Measurements from ENCODE around the gene TRERF1.
A peak's percentile ranks its signal among the peaks of the same experiment; 100 is the strongest.

Gene TRERF1

DNA sequence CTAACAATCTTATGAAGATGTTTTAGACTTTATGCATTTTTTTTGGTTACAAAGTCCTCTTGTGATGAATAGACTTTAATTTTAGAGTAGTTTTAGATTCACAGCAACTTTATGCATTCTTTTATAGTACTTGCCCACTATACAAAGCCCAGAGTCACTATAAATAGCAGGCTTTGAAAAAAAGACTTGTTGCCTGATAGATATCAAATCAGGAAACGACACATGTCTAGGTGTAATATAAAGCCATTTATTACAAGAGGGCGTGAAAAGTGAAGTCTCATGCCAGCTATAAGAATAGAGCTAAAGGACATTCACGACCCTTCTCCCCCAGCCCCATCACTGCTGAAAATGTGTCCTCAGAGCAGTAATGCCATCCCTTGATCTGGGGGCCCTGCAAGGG, 156.0 kb downstream of the TRERF1 start:
- peaks cover 62% of the 10 kb centered on the region for H3K36me3 Mint-ChIP-seq
- H3K27ac Mint-ChIP-seq: peak overlapping the region; percentile 95
- no peak for DNase-seq (ENCODE audit: low spot score in 2 of 2)
- no peak overlapping the region for H3K4me3 Mint-ChIP-seq
- H3K9me3 Mint-ChIP-seq: no peaks in the 10 kb centered on the region
- H3K4me1 Mint-ChIP-seq: peaks cover 65% of the 10 kb centered on the region
- ATAC-seq: no peak

DNA sequence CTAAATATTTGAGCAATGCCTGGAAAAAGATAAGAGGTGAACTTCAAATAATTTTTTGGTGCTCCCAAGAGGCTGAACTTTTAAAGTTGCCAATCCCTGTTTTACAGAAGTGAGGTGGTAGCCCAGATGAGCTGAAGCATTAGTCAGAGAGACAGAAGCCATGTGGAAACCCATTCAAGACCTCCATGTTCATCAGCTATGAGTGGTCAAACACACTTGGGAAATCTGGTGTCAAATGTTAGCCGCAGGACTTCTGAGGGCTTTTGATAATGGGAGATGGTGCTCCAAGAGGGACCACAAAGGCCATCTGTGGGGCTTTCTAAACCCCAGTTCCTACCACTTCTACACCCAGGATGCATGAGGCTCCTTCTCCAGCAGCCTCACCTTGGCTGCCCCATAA, 156.5 kb downstream of the TRERF1 start:
- H3K9me3 Mint-ChIP-seq: no peaks in the 10 kb centered on the region
- H3K4me1 Mint-ChIP-seq: peaks cover 66% of the 10 kb centered on the region
- H3K27ac Mint-ChIP-seq: peak overlapping the region; percentile 95
- DNase-seq (ENCODE audit: low spot score in 2 of 2): no peak
- peaks cover 67% of the 10 kb centered on the region for H3K36me3 Mint-ChIP-seq
- H3K4me3 Mint-ChIP-seq: peak overlapping the region; percentile 60
- no peak for ATAC-seq

DNA sequence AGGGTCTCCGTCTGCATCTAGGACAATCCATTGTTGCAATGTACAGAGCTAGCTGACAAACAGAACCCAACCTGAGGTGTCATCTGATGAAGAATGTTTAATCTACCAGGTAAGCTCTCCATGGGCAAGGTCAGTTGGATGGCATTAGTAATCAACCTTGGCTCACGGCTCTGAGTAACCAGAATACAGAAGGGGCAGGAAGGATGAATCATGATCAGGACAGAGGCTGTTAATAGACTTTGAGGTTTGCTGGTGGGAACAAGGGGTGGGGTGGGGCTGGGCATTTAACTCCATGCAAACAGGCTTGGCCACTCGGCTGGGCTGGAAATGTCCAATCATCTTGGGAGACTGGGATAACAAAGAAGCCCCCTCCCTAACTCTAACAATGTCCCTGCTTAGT, 157.0 kb downstream of the TRERF1 start:
- ATAC-seq (peak; percentile 77), DNase-seq (ENCODE audit: low spot score in 2 of 2) (no peak)
- Mint-ChIP-seq H3K9me3 (no peaks in the 10 kb centered on the region), H3K4me3 (peak overlapping the region; percentile 60), H3K36me3 (peaks cover 68% of the 10 kb centered on the region), H3K4me1 (peaks cover 68% of the 10 kb centered on the region), H3K27ac (peak overlapping the region; percentile 95)

DNA sequence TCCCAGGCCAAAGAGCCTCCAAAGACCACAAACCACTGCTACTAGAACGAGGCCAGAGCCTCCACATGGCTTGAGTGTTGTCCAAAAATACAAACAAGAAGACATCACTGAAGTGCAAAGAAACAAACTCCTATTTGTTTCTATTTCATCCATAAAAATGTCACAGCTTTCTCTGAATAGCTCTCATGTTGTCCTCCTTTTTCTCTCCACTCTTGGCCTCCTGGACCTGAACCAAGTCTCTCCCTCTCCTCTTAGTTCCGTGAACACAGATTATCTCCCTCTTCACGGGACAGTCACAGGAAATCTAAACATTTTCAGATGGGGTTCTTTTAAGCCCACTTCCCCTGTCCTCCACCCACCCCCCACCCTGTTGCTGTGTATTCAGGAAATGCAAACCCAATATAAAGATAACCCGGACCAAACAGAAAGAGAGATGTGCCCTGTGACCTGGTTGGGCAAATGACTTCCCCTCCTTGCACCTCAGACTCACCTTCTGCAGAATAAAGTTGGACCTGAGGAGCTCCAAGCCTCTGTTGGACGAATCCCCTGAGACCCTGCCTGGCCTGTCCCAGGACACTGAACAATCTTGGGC, 158.2 kb downstream of the TRERF1 start:
- Mint-ChIP-seq H3K4me1 (peaks cover 74% of the 10 kb centered on the region), H3K36me3 (peaks cover 66% of the 10 kb centered on the region), H3K4me3 (peak overlapping the region; percentile 60), H3K27ac (peak overlapping the region; percentile 95), H3K9me3 (no peaks in the 10 kb centered on the region)
- DNase-seq (ENCODE audit: low spot score in 2 of 2) (no peak), ATAC-seq (no peak)

DNA sequence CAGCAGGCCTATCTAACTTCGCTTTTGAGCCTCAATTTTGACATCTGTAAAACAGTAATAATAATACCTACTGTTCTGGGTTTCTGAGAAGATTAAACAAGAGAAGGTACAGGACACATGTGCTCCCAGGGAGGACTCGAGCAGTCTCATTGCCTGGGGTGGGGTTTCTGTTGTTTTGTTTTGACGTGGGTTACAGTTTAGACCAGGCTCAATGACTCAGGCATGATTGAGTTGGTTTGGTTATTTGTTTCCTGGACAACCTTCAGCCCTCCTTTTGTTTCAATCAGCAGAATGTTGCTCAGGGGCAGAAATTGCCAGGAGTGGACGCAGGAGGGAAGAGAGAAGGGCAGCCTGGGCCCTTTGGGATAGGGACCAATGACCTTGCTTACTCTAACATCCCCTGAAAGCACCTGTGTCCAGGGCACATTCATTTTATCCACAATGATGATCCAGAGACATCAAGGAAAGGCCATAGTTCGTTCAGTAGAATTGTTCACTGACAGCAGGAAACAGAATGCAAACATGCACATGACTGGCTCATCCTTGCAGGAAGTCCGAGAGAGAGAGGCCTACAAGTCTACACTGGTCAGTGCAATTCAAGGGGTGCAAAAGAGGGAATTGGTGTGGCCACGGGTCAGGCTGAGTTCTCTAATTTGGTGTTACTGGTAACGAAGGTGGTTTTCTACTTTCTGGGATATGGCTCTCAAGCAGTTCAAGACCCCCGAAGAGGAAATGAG, 159.6 kb downstream of the TRERF1 start:
- peak; percentile 97 for ATAC-seq
- H3K27ac Mint-ChIP-seq: peak overlapping the region; percentile 95
- peak overlapping the region; percentile 60 for H3K4me3 Mint-ChIP-seq
- peaks cover 84% of the 10 kb centered on the region for H3K4me1 Mint-ChIP-seq
- peak in 1 of 2 donors; percentile 73 for DNase-seq (ENCODE audit: low spot score in 2 of 2)
- peaks cover 65% of the 10 kb centered on the region for H3K36me3 Mint-ChIP-seq
- no peaks in the 10 kb centered on the region for H3K9me3 Mint-ChIP-seq

DNA sequence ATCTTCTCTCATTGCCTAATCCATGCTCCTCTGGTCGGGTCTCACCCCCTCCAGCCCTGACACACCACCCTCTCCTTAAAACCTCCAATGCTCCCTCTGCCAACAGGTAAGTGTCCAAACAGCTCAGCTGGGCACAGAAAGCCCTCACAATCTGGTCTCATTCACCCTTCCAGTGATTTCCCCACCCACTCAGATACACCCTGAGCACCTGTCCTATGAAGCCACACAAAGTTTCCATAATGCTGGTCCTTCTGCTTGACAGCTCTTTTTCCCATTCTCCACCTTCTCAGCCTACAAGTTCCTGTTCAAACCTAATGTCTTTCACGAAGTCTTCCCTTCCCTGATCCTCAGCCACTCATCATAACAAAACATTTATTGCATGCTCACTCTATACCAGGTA, 164.0 kb downstream of the TRERF1 start:
- no peaks in the 10 kb centered on the region for H3K9me3 Mint-ChIP-seq
- H3K27ac Mint-ChIP-seq: peak overlapping the region; percentile 79
- DNase-seq (ENCODE audit: low spot score in 2 of 2) (no peak), ATAC-seq (no peak)
- peaks cover 46% of the 10 kb centered on the region for H3K36me3 Mint-ChIP-seq
- H3K4me3 Mint-ChIP-seq: no peak overlapping the region
- H3K4me1 Mint-ChIP-seq: peaks cover 40% of the 10 kb centered on the region

DNA sequence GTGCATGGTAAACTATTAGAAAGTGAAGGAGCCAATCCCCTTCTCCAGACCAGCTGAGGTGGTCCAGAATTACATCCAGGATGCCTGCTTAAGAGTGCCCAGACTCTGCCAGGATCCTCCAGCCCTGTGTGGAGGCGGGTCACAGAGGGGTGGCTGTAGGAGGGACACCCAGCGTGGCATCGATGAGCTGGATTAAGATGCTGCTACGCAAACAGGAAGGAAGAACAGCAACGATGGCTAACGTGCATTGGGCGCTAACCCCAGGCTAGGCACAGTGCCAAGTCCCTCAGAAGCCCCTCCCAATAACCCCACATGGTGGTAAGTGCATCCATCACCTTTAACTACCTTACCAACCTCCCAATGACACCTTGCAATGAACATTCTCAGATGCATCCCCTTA, 170.2 kb downstream of the TRERF1 start:
- Mint-ChIP-seq H3K27ac (peak overlapping the region; percentile 94), H3K36me3 (peaks cover 20% of the 10 kb centered on the region), H3K4me3 (peak overlapping the region; percentile 60), H3K9me3 (no peaks in the 10 kb centered on the region), H3K4me1 (peaks cover 57% of the 10 kb centered on the region)
- no peak for DNase-seq (ENCODE audit: low spot score in 2 of 2)
- ATAC-seq: peak; percentile 67

DNA sequence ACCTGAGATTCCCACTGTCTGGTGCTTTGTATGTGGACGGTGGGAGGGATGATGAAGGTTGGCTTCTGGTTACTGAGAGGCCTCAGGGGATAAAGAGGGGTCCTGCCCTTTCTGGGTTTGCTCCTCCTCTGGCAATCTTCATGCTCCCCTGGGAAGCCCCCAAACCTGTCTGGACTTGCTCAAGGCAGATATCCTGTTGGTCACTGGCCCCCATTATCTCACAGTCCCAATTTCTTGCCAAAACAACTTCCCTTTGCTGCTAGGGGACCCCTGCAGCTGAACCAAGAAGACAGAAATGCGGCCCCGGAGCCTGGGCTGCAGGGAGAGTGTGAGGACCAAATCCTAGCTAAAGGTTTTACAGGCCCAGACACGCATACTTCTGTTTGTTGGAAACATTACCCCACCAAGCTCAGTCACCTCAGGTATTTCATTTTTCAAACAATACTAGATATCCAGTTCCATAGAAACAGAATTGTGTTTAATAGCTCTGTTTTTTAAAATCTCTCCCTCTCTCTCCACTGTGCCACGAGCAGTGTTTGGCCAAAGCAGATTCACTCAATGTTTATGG, 170.7 kb downstream of the TRERF1 start:
- H3K4me3 Mint-ChIP-seq: peak overlapping the region; percentile 60
- peaks cover 57% of the 10 kb centered on the region for H3K4me1 Mint-ChIP-seq
- H3K27ac Mint-ChIP-seq: peak overlapping the region; percentile 94
- H3K9me3 Mint-ChIP-seq: no peaks in the 10 kb centered on the region
- DNase-seq (ENCODE audit: low spot score in 2 of 2) (no peak), ATAC-seq (no peak)
- H3K36me3 Mint-ChIP-seq: peaks cover 21% of the 10 kb centered on the region

DNA sequence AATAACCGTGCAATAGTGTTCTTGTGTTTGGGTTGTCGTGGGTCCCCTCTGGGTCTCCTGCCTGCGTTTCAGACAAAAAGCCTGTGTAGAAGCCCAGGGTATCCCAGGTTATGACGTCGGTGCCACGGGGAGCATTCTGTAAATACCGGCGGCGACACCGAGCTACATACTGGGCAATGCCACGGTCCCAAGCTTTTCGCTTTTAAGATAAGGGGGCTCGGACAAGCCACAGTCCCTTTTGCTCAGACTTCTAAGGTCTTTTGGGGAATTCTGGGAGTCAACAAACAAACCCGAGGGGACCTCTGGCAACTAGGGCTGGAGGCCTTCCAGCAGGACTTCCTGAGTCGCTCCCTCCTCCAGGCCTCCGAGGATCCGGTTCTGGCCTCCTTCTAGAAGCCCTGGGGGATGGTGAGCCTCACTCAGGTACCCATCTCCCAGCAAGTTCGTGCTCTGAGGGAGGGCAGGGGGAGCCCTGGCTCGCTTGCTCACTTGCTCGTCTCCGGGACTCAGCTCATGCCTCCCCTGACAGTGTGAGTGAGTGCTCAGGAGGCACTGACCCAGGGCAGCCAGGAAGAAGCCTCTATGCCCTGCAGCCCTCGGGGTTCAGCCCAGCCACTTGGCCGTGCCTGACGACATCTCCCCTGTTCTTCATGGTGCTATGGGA, 171.6 kb downstream of the TRERF1 start:
- H3K36me3 Mint-ChIP-seq: peaks cover 21% of the 10 kb centered on the region
- H3K4me1 Mint-ChIP-seq: peaks cover 57% of the 10 kb centered on the region
- ATAC-seq: no peak

DNA sequence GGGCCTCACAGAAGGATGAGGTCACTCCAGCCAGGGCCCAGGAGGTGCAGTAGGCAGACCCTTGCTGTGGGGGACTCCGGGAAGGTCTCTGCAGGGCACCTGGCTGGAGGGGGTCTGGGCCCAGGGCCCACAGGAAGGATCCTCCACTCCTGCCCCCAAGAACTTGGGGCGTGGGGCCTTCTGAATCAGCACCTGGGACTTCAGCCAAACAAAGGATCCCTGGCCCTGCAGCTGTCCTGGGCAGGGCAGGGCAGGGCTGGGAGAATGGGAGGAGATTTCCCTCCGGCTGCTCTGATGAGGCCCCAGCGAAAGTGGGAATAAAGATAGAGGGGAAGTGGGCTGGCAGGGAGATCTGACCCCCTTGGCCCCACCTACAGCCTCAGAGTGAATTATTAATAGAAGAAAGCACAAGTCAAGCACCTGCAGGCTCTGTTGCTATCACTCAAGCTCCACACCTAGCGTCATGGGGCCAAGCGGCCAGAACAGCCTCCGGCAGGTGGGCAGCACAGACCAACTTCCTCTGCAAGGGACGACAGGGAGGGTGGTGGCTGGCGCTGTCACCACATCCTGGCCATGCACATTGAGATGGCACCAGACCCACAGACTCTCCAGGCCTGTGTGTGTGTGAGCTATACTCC, 172.5 kb downstream of the TRERF1 start:
- peak overlapping the region; percentile 55 for H3K4me3 Mint-ChIP-seq

More for the DNA sequence above, 171.6 kb downstream of the TRERF1 start:
- H3K4me3 Mint-ChIP-seq: peak overlapping the region; percentile 55
- DNase-seq (ENCODE audit: low spot score in 2 of 2): no peak
- peak overlapping the region; percentile 94 for H3K27ac Mint-ChIP-seq
- no peaks in the 10 kb centered on the region for H3K9me3 Mint-ChIP-seq

DNA sequence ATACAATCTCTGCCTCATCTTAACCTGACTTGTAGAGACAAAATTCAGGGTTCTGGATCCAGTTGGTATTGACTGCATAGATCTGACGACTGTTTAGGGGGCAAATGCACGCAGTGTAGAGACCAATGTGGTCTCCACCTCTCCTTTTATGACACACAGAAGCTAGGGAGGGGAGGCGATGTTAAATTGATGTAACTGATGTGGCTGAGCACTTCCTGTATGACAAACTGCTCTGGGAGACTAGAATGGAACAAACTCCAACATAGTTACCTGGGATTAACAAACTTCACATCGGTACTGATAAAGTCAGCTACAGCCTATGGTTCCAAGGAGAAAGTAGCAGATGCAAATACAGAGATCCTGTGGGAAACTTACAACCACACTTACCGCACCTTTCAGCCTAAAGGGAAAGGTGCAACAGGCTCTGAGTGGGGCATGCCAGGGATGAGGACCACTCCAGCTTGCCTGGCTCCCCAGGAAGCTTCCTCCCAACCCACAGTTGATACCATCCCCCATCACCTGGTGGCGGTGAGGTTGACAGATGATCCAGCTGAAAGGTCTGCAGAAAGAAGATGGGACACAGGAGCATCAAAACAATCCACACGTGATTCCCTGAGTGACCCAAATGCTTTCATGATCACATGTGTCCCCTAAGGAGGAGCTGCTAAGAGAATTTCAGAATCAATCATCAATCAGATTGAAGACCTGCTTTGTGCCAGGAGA, 173.4 kb downstream of the TRERF1 start:
- no peaks in the 10 kb centered on the region for H3K9me3 Mint-ChIP-seq
- peak overlapping the region; percentile 55 for H3K4me3 Mint-ChIP-seq
- H3K36me3 Mint-ChIP-seq: peaks cover 21% of the 10 kb centered on the region
- ATAC-seq (peak; percentile 83), DNase-seq (ENCODE audit: low spot score in 2 of 2) (no peak)
- peak overlapping the region; percentile 94 for H3K27ac Mint-ChIP-seq
- peaks cover 57% of the 10 kb centered on the region for H3K4me1 Mint-ChIP-seq

More for the DNA sequence above, 172.5 kb downstream of the TRERF1 start:
- ATAC-seq: peak; percentile 87
- H3K36me3 Mint-ChIP-seq: peaks cover 21% of the 10 kb centered on the region
- DNase-seq (ENCODE audit: low spot score in 2 of 2): no peak
- no peaks in the 10 kb centered on the region for H3K9me3 Mint-ChIP-seq
- peaks cover 57% of the 10 kb centered on the region for H3K4me1 Mint-ChIP-seq
- peak overlapping the region; percentile 94 for H3K27ac Mint-ChIP-seq

DNA sequence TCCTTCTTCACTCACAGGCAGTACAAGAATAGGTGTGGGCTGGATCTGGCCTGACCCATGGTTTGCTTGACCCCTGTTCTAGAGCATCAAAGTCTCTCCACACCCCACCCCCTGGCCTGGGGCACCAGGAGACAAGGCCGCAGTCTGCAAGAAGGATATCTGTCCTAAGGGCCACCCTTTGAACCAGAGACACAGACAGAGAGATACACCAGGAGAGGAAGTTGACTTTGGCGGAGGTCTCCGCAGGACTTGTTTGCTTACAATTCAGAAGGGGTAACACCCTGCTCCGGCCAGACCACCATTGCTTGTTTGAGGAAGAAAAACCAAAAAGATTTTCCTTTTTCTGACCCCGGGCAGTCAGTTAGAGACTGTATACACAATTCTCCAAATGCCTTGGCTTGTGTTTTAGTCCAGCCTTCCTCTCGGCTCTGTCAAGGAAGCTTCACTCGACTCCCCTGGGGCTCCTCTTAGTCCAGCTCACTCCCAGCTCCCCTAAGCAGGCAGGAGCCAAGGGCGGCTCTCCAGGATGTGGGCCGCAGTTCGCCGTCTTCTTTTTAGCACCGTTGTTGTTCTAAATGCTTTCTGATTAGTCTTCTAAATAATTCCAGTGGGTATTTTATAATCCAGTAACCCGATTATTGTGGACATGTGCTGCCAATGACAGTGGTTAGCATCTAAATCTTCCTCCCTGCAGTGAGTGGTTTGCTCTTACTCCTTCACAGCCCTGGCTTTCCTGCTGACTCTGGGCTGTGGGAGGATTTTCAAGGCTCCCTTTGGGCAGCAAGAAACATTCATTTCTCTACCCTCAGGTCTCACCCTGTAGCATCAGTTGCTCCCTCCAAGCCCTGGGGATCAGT, 175.5 kb downstream of the TRERF1 start:
- Mint-ChIP-seq H3K4me1 (peaks cover 49% of the 10 kb centered on the region), H3K4me3 (no peak overlapping the region), H3K9me3 (no peaks in the 10 kb centered on the region), H3K27ac (peak overlapping the region; percentile 94), H3K36me3 (peaks cover 18% of the 10 kb centered on the region)
- no peak for DNase-seq (ENCODE audit: low spot score in 2 of 2)
- ATAC-seq: no peak

DNA sequence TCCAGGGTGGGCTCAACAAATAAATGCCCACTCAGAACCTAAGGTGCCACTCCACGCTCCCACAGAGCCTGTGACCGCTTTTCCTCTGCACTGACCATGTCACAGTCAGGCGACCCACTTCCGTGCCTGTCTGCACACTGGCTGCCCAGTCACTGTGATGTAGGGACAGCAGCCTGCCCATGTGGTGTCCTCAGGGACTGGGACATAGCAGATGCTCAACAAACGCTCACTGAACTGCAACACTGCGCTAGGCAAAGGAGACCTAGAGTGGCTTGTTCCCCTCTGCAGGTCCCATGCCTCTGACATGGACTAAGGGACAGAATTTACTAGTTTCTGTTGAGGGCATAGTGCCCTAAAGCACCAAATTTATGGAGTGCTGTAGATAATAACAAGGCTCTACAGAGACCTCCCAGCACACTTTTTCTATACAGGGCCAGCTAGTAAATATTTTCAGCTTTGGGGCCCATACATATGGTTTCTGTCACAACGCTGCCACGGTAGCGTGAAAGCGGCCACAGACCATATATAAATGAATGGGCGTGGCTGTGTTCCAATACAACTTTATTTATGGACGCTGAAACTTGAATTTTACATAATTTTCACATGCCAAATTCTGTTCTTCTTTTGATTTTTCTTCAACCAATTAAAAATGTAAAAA, 176.2 kb downstream of the TRERF1 start:
- H3K4me3 Mint-ChIP-seq: no peak overlapping the region
- ATAC-seq: no peak
- H3K27ac Mint-ChIP-seq: peak overlapping the region; percentile 94

More for the DNA sequence above, 176.2 kb downstream of the TRERF1 start:
- no peaks in the 10 kb centered on the region for H3K9me3 Mint-ChIP-seq
- peaks cover 42% of the 10 kb centered on the region for H3K4me1 Mint-ChIP-seq
- no peak for DNase-seq (ENCODE audit: low spot score in 2 of 2)
- H3K36me3 Mint-ChIP-seq: peaks cover 17% of the 10 kb centered on the region
